Muscle layer of duodenum (tissue), 2 donors: ENCODE measurements around the gene COL18A1.

Experiments used
- H3K27ac ChIP-seq: one replicate; pipeline ENCODE4 v1.7.0; 2013; ENCODE audit warnings: mild to moderate bottlenecking, low read length
- H3K27me3 ChIP-seq: one replicate; pipeline ENCODE4 v1.7.0; 2013; ENCODE audit warnings: low read depth, mild to moderate bottlenecking, control low read depth, low read length
- H3K36me3 ChIP-seq, 2 donors: one replicate each; pipeline ENCODE4 v1.7.0; 2013; ENCODE audit warnings: low read length in 2 of 2, control low read depth in 1 of 2, mild to moderate bottlenecking in 1 of 2; ENCODE audit not compliant: insufficient read depth in 2 of 2, control insufficient read depth in 1 of 2
- H3K4me1 ChIP-seq, 2 donors: one replicate each; pipeline ENCODE4 v1.7.0; 2013; ENCODE audit warnings: low read length in 2 of 2, mild to moderate bottlenecking in 2 of 2, control low read depth in 1 of 2, moderate library complexity in 1 of 2; ENCODE audit not compliant: insufficient read depth in 2 of 2, control insufficient read depth in 1 of 2
- H3K4me3 ChIP-seq, 2 donors: one replicate each; pipeline ENCODE4 v1.7.0; 2013; ENCODE audit warnings: low read length in 2 of 2, low read depth in 1 of 2, mild to moderate bottlenecking in 1 of 2
- H3K9me3 ChIP-seq, 2 donors: one replicate each; pipeline ENCODE4 v1.7.0; 2013; ENCODE audit warnings: low read length in 2 of 2, control low read depth in 1 of 2, mild to moderate bottlenecking in 1 of 2; ENCODE audit not compliant: control insufficient read depth in 1 of 2
- donor health status: healthy.

The COL18A1 gene

DNA sequence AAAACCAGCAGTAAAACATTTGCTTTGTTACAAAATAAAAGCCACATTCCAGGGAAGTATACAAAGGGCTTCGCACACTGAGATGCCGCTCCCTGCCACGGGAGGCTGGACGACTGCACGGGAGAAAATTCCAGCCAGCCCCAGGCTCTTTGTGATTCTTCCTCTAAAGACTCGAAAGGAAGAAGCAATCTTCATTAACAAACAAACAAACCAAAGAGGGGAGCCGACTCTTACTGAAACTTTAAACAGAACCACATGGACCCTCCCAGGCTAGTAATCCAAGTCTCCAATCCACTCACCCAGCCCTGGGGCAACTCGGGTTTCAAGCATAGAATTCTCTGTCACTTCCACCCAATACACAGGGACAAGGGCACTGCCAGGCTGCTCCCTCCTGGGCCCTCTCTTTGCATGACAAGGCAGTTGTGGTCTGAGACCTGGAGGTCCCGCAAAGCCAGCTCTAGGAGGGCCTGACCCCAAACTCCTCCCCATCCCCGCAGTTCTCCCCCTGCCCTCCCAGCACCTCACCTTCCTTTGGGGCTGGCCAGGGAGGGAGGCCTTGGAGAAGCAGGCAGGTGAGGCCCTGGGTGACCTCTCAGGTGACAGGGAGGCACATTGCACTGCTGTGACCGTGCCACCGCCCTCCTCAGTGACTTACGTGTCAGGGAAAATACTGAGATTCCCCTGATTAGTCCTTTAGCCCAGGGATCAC, 26.6 kb upstream of the COL18A1 start:
- H3K27me3 ChIP-seq = no peaks in the 10 kb centered on the region
- H3K27ac ChIP-seq = no peak overlapping the region

DNA sequence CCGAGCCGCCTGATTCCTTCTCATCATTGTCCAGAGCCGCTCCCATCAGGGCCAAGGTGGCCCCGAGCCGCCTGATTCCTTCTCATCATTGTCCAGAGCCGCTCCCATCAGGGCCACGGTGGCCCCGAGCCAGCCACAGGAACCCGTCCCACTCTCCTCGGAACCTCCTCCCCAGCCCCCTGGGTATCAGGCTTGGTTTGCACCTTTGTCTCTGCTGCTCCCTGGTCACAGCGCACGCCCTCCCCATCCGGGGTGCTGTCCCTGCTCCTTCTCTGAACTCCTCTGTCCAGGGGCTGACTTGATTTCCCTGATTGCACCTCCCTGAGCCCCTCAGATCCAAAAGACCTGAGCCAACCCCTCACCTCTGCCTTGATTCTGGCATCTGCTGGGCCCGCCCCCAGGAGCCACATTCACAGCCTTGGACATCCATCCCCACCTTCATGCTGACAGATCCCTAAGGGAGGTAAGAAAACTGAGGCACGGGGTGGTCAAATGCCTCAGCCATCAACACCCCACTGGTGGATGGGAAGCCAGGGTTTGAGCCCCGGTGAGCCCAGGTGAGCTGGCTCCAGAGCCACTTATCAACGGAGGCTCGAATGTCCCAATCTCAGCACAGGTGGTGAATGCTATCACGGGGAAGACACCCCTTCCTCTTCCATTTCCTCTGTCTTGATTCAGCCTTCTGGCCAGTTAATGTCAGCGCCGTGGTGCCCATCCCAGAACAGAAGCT, 25.6 kb upstream of the COL18A1 start:
- Histone ChIP-seq H3K9me3 (peaks cover 0 to 6% of the 10 kb centered on the region in 2 donors), H3K27ac (no peak overlapping the region), H3K4me1 (no peaks in the 10 kb centered on the region), H3K36me3 (no peaks in the 10 kb centered on the region), H3K4me3 (no peak overlapping the region), H3K27me3 (no peaks in the 10 kb centered on the region)

More for the DNA sequence above, 26.6 kb upstream of the COL18A1 start:
- H3K4me1 ChIP-seq = no peaks in the 10 kb centered on the region
- H3K36me3 ChIP-seq = no peaks in the 10 kb centered on the region
- H3K9me3 ChIP-seq = peaks cover 0 to 6% of the 10 kb centered on the region in 2 donors
- no peak overlapping the region for H3K4me3 ChIP-seq

DNA sequence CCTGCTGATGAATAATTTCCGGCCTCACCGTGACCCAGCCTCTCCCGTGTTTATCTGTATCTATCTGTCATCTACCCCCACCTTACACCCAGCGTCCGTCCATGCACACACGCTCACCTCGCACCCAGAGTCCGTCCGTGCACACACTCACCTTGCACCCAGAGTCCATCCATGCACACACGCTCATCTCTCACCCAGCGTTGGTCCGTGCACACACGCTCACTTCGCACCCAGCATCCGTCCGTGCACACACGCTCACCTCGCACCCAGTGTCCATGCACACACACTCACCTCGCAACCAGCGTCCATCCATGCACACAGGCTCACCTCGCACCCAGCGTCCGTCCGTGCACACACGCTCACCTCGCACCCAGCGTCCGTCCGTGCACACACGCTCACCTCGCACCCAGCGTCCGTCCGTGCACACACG, 25.0 kb upstream of the COL18A1 start:
- H3K27me3 ChIP-seq = no peaks in the 10 kb centered on the region
- H3K4me3 ChIP-seq = no peak overlapping the region
- H3K36me3 ChIP-seq = no peaks in the 10 kb centered on the region
- H3K4me1 ChIP-seq = no peaks in the 10 kb centered on the region
- peaks cover 0 to 6% of the 10 kb centered on the region in 2 donors for H3K9me3 ChIP-seq
- no peak overlapping the region for H3K27ac ChIP-seq

DNA sequence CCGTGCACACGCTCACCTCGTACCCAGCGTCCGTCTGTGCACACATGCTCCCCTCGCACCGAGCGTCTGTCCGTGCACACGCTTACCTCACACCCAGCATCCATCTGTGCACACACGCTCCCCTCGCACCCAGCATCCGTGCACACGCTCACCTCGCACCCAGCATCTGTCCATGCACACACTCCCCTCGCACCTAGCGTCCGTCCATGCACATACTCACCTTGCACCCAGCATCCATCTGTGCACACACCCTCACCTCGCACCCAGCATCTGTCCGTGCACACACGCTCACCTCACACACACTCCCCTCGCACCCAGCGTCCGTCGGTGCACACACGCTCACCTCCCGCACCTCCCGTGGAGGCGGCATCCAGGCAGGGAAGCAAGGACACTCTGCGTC, 24.4 kb upstream of the COL18A1 start:
- Histone ChIP-seq H3K4me3 (no peak overlapping the region), H3K27ac (no peak overlapping the region), H3K9me3 (peaks cover 0 to 6% of the 10 kb centered on the region in 2 donors), H3K36me3 (no peaks in the 10 kb centered on the region), H3K4me1 (no peaks in the 10 kb centered on the region), H3K27me3 (no peaks in the 10 kb centered on the region)

DNA sequence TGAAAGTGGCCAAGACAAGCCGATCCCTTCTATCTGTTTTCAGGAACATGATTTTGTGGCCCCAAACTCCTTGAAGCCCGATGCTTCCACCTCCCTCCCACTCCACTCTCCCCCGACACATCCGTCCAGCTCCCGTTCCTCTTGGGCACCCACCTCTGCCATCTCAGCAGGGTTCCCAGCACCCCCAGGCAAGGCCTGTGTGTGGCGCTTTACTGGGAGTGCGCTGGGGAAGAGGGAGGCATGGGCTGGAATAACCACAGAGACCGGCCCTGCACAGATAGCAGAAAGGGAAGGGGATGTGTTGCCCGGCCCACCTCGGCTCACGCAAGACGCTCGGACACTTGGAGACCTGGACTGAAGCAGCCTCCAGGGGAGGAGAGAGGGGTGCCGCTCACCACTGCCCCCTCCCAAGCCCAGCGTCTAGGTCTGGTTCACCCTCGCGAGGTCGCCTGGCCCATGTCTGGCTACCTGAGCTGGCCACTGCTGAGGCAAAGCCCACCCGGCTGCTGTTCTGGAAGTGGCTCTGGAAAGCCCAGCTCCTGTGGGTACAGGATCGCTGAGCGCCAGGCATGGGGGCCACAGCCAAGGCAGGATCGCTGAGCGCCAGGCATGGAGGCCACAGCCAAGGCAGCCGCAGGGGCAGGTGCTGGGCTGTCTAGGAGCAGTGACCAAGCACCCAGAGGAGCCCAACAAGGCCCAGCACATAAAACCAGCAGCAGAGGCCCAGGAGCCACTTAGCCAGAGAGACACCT, 23.8 kb upstream of the COL18A1 start:
- Histone ChIP-seq H3K9me3 (peaks cover 0 to 6% of the 10 kb centered on the region in 2 donors), H3K4me1 (no peaks in the 10 kb centered on the region), H3K27ac (no peak overlapping the region), H3K4me3 (no peak overlapping the region), H3K36me3 (no peaks in the 10 kb centered on the region), H3K27me3 (no peaks in the 10 kb centered on the region)

DNA sequence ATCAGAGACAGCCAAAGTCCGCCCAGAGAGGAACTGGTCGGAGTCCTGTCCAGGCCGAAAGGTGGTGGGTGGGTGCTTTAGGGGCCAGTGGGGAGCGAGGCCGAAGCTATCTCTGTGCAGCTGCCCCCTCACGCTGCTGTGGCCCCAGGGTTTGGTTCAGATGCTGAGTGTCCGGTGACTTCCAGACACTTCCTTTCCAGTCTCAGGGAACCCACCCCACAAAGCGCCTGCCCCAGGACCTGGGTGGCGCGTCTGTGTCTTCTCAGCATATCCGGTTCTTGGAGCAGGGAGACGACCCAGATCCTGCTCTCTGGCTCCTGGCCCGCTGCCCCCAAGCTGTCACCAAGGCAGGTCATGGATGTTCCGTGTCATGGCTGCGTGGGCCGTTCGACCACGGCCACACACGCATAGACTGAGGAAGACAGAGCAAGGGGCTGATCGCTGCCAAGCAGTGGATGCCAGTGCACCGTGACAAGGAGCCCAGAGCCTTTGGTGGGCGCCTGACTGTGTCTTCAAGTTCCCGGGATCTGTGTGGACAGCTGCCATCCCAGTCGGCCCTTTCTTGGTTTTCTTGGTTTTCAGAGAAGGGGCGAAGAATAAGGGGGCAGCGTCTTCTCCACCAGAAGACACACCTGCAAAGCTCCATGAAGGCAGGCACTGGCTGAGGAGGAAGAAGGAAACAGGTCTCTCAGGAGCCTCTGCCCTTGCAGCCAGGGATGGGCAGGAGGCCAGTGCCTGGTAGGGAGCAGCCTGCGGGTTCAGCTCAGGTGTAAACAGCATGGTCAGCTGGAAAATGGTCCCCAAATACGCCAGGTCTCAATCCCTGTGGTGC, 22.9 kb upstream of the COL18A1 start:
- no peak overlapping the region for H3K27ac ChIP-seq
- no peak overlapping the region for H3K4me3 ChIP-seq
- H3K9me3 ChIP-seq = peaks cover 0 to 4% of the 10 kb centered on the region in 2 donors
- H3K4me1 ChIP-seq = peaks cover 0 to 9% of the 10 kb centered on the region in 2 donors
- H3K36me3 ChIP-seq = no peaks in the 10 kb centered on the region
- H3K27me3 ChIP-seq = no peaks in the 10 kb centered on the region

DNA sequence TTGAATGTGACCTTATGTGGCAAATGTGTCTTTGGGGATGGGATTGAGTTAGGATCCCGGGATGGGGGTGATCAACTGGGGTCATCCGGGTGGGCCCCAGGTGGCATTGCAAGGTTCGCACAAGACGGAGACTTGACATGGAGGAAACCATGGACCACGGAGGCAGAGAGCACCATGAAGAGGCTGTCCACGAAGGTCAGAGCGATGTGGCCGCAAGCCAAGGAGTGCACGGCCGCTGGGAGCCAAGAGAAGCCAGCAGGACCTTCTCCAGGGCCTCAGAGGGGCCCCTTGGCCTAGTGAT, 22.3 kb upstream of the COL18A1 start:
- no peaks in the 10 kb centered on the region for H3K36me3 ChIP-seq
- H3K27me3 ChIP-seq = no peaks in the 10 kb centered on the region
- H3K4me1 ChIP-seq = peaks cover 0 to 12% of the 10 kb centered on the region in 2 donors
- no peak overlapping the region for H3K4me3 ChIP-seq
- no peak overlapping the region for H3K27ac ChIP-seq
- H3K9me3 ChIP-seq = no peaks in the 10 kb centered on the region

DNA sequence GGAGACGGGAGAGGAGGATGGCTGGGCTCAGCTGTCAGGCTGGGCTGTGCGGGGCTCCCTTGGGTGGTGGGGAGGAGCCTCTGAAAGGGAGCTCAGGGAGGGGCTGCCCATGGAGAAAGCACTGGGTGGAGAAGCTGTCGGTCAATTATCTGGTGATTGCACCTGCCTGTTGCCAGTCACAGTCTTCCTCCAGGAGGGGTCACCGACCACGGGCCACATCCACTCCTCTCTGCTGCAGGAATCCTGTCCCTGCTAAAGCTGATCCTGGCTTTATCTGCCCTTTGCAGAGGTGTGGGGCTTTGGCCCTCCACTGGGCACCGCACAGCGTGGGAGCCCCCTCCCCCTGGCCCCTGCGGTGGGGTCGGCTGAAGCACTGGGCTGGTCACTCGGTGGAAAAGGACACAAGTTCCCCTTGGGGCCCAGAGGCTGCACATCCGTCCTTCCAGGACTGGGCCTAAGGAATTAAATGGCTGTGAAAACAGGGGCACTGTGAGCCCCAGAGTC, 21.8 kb upstream of the COL18A1 start:
- Histone ChIP-seq H3K36me3 (no peaks in the 10 kb centered on the region), H3K9me3 (no peaks in the 10 kb centered on the region)

DNA sequence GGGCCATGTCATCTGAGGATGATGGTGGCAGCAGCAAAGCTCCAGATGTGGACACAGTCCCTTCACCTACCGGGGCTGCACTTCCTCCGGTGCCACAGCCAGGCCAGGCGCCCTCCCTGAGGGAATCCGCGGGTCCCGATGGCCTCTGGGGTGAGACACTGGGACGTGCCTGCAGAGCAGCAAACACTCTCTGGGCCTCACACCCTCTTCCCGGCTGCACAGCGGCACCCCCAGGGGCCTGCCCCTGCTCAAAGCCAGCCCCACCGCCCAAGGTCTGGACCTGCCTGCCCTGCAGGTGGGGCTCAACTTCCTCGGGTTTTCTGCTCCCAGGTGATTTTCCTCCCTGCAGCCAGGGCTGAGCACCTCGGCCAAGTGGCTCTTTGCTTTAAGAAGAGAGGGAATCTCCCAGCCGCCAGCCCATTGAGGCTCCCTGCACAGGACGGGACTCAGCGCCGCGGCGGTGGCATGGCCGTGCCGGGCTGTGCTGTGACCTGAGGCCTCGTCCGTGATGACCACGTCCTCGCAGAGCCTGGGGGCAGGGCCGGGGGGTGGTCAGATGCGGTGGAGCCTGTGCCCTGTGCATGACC, 21.3 kb upstream of the COL18A1 start:
- H3K4me1 ChIP-seq = peaks cover 0 to 12% of the 10 kb centered on the region in 2 donors
- H3K36me3 ChIP-seq = no peaks in the 10 kb centered on the region
- no peaks in the 10 kb centered on the region for H3K27me3 ChIP-seq
- H3K27ac ChIP-seq = no peak overlapping the region
- no peak overlapping the region for H3K4me3 ChIP-seq
- H3K9me3 ChIP-seq = no peaks in the 10 kb centered on the region

More for the DNA sequence above, 21.8 kb upstream of the COL18A1 start:
- H3K27ac ChIP-seq = no peak overlapping the region
- no peak overlapping the region for H3K4me3 ChIP-seq
- no peaks in the 10 kb centered on the region for H3K27me3 ChIP-seq
- H3K4me1 ChIP-seq = peaks cover 0 to 12% of the 10 kb centered on the region in 2 donors

DNA sequence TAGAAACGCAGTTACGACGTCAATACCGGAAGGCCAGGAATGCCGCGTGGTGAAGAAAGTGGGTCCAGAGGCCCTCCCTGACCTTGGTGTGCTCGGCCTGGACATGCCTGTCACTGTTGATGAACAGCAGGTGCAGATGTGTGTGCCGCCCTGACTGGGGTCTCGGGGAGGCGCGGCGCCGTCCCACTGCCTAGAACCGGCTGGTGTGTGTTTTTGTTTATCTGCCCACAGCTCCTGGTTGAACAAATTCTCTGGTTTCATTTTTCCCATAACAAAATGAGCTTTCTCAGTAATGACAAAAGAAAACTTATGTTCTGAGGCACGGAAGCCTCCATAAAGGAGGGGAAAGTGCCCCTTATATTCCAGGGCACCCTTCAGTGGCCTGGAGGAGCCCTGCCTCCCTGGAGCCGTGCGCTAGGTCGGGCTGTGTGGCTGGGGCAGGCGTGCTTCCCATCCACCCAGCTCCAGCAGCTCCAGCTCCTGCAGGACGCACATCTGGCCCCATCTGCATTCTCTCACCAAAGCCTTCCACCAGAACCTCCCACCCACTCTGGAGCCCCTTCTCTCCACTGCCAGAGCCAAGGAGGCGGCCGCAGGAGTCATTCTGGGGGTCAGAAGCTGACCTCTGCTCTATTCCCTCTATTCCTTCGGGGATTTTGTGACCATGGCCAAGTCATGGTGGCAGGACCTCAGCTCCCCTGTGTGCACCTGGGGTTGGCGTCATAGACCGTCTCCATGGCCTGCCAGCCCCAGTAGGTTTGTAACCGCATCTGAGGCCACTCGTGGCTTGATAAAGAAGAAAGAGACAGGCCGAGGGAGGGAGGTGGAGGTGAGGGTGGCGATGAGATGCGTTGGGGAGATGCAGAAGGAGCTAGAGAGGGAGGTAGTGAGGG, 20.1 kb upstream of the COL18A1 start:
- Histone ChIP-seq H3K4me1 (peaks cover 0 to 12% of the 10 kb centered on the region in 2 donors), H3K27ac (no peak overlapping the region), H3K9me3 (no peaks in the 10 kb centered on the region), H3K27me3 (no peaks in the 10 kb centered on the region), H3K36me3 (no peaks in the 10 kb centered on the region), H3K4me3 (no peak overlapping the region)
